ENCODE measurements around the gene PARP9. TPM values are rescaled to one million over a fixed set of nuclear protein-coding genes. Genes with fewer than 3 reads are reported as not detected.

The PARP9 gene
- total RNA-seq, 4 donors from 2014 or later: 5.9 to 9.6 (median 8.2) TPM

- TF ChIP-seq POLR2A (IDR thresholded peaks at IDR 0.05): no peak
- TF ChIP-seq, protein P1, sequence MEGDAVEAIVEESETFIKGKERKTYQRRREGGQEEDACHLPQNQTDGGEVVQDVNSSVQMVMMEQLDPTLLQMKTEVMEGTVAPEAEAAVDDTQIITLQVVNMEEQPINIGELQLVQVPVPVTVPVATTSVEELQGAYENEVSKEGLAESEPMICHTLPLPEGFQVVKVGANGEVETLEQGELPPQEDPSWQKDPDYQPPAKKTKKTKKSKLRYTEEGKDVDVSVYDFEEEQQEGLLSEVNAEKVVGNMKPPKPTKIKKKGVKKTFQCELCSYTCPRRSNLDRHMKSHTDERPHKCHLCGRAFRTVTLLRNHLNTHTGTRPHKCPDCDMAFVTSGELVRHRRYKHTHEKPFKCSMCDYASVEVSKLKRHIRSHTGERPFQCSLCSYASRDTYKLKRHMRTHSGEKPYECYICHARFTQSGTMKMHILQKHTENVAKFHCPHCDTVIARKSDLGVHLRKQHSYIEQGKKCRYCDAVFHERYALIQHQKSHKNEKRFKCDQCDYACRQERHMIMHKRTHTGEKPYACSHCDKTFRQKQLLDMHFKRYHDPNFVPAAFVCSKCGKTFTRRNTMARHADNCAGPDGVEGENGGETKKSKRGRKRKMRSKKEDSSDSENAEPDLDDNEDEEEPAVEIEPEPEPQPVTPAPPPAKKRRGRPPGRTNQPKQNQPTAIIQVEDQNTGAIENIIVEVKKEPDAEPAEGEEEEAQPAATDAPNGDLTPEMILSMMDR (IDR thresholded peaks at IDR 0.05 in 4 of 5, conservative IDR thresholded peaks at IDR 0.05 in 1 of 5): no peak
- Histone ChIP-seq H3K27me3 (no peaks in the 10 kb centered on the region), H3K4me1 (no peaks in the 10 kb centered on the region), H3K36me3 (peaks cover 2 to 42% of the 10 kb centered on the region in 2 donors), H3K27ac (no peak overlapping the region), H3K4me3 (no peak overlapping the region), H3K9me3 (no peaks in the 10 kb centered on the region)
- peak; percentile 73 to 80 for ATAC-seq
- no peak for DNase-seq
- intact Hi-C loops (cut with DNase I; ENCODE audit: low total_unique reads) (no loop called here), in situ Hi-C loops (cut with MboI; ENCODE audit: low sequenced_read_pairs in 4 of 4) (no loop called here)
Observed at GRCh38 chr3:122533931-122534334, 30.2 kb downstream of the PARP9 start.

DNA sequence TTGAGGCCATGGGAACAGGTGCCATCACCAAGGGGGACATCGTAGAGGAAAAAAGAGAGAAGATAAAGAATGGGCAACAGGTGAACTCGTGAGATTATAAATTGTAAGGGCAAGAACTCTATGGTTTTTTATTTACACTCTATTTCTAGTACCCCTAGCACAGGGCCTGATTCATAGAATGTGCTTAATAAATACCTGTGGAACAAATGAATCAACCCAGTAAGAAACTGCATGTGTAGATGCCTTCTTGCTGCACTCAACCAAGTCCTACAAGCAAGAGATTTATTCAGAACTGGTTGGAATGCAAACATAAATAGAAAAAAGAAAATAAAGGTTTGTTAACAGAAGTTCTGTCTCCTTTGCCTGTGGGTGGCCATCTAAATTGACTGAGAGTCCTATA, 30.6 kb downstream of the PARP9 start:
- Histone ChIP-seq H3K36me3 (peaks cover 2 to 42% of the 10 kb centered on the region in 2 donors), H3K27ac (no peak overlapping the region), H3K27me3 (no peaks in the 10 kb centered on the region), H3K4me1 (no peaks in the 10 kb centered on the region), H3K9me3 (no peaks in the 10 kb centered on the region), H3K4me3 (no peak overlapping the region)
- no peak for DNase-seq
- no peak for TF ChIP-seq POLR2A (IDR thresholded peaks at IDR 0.05)
- TF ChIP-seq, protein P1 (IDR thresholded peaks at IDR 0.05 in 4 of 5, conservative IDR thresholded peaks at IDR 0.05 in 1 of 5): no peak
- ATAC-seq: no peak
- in situ Hi-C loops (cut with MboI; ENCODE audit: low sequenced_read_pairs in 4 of 4) (no loop called here), intact Hi-C loops (cut with DNase I; ENCODE audit: low total_unique reads) (no loop called here)

GRCh38 chr3:122530164-122530563, 33.9 kb downstream of the PARP9 start:
- TF ChIP-seq POLR2A (IDR thresholded peaks at IDR 0.05): no peak
- TF ChIP-seq, protein P1 (IDR thresholded peaks at IDR 0.05 in 4 of 5, conservative IDR thresholded peaks at IDR 0.05 in 1 of 5): no peak
- no peak overlapping the region for H3K27ac ChIP-seq
- no peak for DNase-seq
- no peaks in the 10 kb centered on the region for H3K4me1 ChIP-seq
- no peaks in the 10 kb centered on the region for H3K9me3 ChIP-seq
- no peak for ATAC-seq
- in situ Hi-C loops (cut with MboI; ENCODE audit: low sequenced_read_pairs in 4 of 4): no loop called here
- no peaks in the 10 kb centered on the region for H3K27me3 ChIP-seq
- no peak overlapping the region for H3K4me3 ChIP-seq
- peaks cover 2 to 25% of the 10 kb centered on the region in 2 donors for H3K36me3 ChIP-seq
- intact Hi-C loops (cut with DNase I; ENCODE audit: low total_unique reads): no loop called here

- ATAC-seq: no peak
- in situ Hi-C loops (cut with MboI; ENCODE audit: low sequenced_read_pairs in 4 of 4) (no loop called here), intact Hi-C loops (cut with DNase I; ENCODE audit: low total_unique reads) (no loop called here)
- Histone ChIP-seq H3K27me3 (no peaks in the 10 kb centered on the region), H3K4me3 (no peak overlapping the region), H3K9me3 (no peaks in the 10 kb centered on the region), H3K27ac (no peak overlapping the region), H3K36me3 (no peaks in the 10 kb centered on the region), H3K4me1 (no peaks in the 10 kb centered on the region)
- no peak for TF ChIP-seq POLR2A (IDR thresholded peaks at IDR 0.05)
- TF ChIP-seq, protein P1 (IDR thresholded peaks at IDR 0.05 in 4 of 5, conservative IDR thresholded peaks at IDR 0.05 in 1 of 5): no peak
- DNase-seq: no peak
Observed at GRCh38 chr3:122523317-122523716, 40.8 kb downstream of the PARP9 start.

DNA sequence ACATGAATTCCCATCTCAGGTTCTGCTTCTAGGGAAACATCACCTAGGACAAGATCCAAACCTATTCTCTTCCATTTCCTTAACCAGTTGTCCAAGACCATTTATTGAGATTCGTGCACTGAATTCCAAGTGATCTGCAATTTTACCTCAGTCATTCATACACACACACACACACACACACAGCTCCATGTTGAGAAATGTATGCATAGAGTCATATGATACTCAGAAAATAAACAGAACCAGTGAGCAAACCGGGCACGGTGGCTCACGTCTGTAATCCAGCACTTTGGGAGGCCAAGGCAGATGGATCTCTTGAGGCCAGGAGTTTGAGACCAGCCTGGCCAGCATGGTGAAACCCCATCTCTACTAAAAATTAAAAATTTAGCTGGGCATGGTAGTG, 43.2 kb downstream of the PARP9 start:
- intact Hi-C loops (cut with DNase I; ENCODE audit: low total_unique reads): no loop called here
- H3K36me3 ChIP-seq: no peaks in the 10 kb centered on the region
- no peaks in the 10 kb centered on the region for H3K4me1 ChIP-seq
- in situ Hi-C loops (cut with MboI; ENCODE audit: low sequenced_read_pairs in 4 of 4): no loop called here
- no peaks in the 10 kb centered on the region for H3K27me3 ChIP-seq
- H3K4me3 ChIP-seq: no peak overlapping the region
- H3K27ac ChIP-seq: no peak overlapping the region
- no peak for ATAC-seq
- no peak for DNase-seq
- TF ChIP-seq, protein P1 (IDR thresholded peaks at IDR 0.05 in 4 of 5, conservative IDR thresholded peaks at IDR 0.05 in 1 of 5): no peak
- no peak for TF ChIP-seq POLR2A (IDR thresholded peaks at IDR 0.05)
- H3K9me3 ChIP-seq: no peaks in the 10 kb centered on the region
